A549 (cell line): ENCODE results near the gene PI16. TPM values are rescaled to one million over a fixed set of nuclear protein-coding genes. Genes with fewer than 3 reads are reported as not detected.

ENCODE experiments used
- ATAC-seq, 2 experiments: fragments of 200-7000 bp in 1 of 2; fragments of >200 bp in 1 of 2; cut with Nextera tagmentation in 1 of 2; cut with Tn5 transposase in 1 of 2; 3 replicates each; pipeline versions ENCODE4 v1.8.0 to v1.9.1; 2018 to 2020; ENCODE audit warnings: mild to moderate bottlenecking in 1 of 2, moderate library complexity in 1 of 2
- CTCF ChIA-PET: fragments of 300-600 bp; sonication (Branson Sonifier 250); formaldehyde crosslinking; extraction: SDS; loops from one replicate; lab custom pipeline; 2021; ENCODE audit warnings: antibody characterized with exemption, inconsistent platforms; lab: Yijun Ruan, JAX
- POLR2A ChIA-PET: fragments of 350-600 bp; formaldehyde crosslinking; extraction: SDS; loops from one replicate; lab custom pipeline; 2021; ENCODE audit warnings: antibody characterized with exemption, inconsistent platforms; lab: Yijun Ruan, JAX
- DNase-seq, 2 experiments: peaks; one replicate each; pipeline versions ENCODE4 v3.0.0 to v3.0.0-alpha.2; 2011 to 2016; ENCODE audit warnings: low read depth in 1 of 2, low spot score in 1 of 2
- FAIRE-seq: peaks from 2 replicates; lab custom pipeline; 2011; peaks lifted over from hg19 to GRCh38; lab: Jason Lieb, UNC
- H3K27ac ChIP-seq, 2 experiments: fragments of >200 bp; sonication (Bioruptor Twin); formaldehyde crosslinking; 3 replicates each; pipeline ENCODE4 v1.5.1; 2016 to 2017
- H3K4me1 ChIP-seq: fragments of >200 bp; sonication (Bioruptor Twin); formaldehyde crosslinking; 3 replicates; pipeline ENCODE4 v1.6.1; 2016
- H3K4me2 ChIP-seq: fragments of >200 bp; sonication (Bioruptor Twin); formaldehyde crosslinking; 3 replicates; pipeline ENCODE4 v1.6.1; 2016
- H3K4me3 ChIP-seq: fragments of >200 bp; sonication (Bioruptor Twin); formaldehyde crosslinking; 3 replicates; pipeline ENCODE4 v1.5.1; 2016
- H3K9me3 ChIP-seq: fragments of >200 bp; sonication (Bioruptor Twin); formaldehyde crosslinking; 3 replicates; pipeline ENCODE4 v1.6.1; 2016
- BHLHE40 ChIP-seq: IDR thresholded peaks from 2 replicates; pipeline ENCODE4 v1.6.1; 2012; ENCODE audit warnings: low read depth, low read length, inconsistent platforms
- CBX8 ChIP-seq: fragments of 200-600 bp; sonication (generic); IDR thresholded peaks from 2 replicates; pipeline ENCODE4 v1.6.1; 2016
- CEBPB ChIP-seq, 2 experiments: fragments of >200 bp in 1 of 2; sonication (Bioruptor Twin) in 1 of 2; formaldehyde crosslinking in 1 of 2; IDR thresholded peaks; 2 replicates each; pipeline ENCODE4 v1.6.1; 2012 to 2016
- CHD2 ChIP-seq: fragments of 150-350 bp; IDR thresholded peaks from 2 replicates; pipeline ENCODE4 v1.6.1; 2014; ENCODE audit warnings: low read length; ENCODE audit not compliant: partially characterized antibody
- EHMT2 ChIP-seq: fragments of 200-600 bp; sonication (generic); IDR thresholded peaks from 2 replicates; pipeline ENCODE4 v1.6.1; 2016; ENCODE audit warnings: antibody characterized with exemption, low read depth, mild to moderate bottlenecking, moderate library complexity
- EP300 ChIP-seq, 2 experiments: fragments of >200 bp; sonication (Bioruptor Twin); formaldehyde crosslinking; IDR thresholded peaks; 2 replicates in 1 of 2; 3 replicates in 1 of 2; pipeline ENCODE4 v1.6.1; 2016 to 2017
- ESRRA ChIP-seq: fragments of 150-350 bp; IDR thresholded peaks from 2 replicates; pipeline ENCODE4 v1.6.1; 2014; ENCODE audit warnings: mild to moderate bottlenecking, low read length, borderline replicate concordance
- FOSB ChIP-seq: fragments of 250-450 bp; sonication (Bioruptor Pico); IDR thresholded peaks from 2 replicates; pipeline ENCODE4 v1.5.0; 2020; ENCODE audit warnings: mild to moderate bottlenecking, moderate library complexity
- FOXS1 ChIP-seq: fragments of 250-450 bp; sonication (Bioruptor Pico); IDR thresholded peaks from 2 replicates; pipeline ENCODE4 v1.5.0; 2020; ENCODE audit warnings: mild to moderate bottlenecking, moderate library complexity
- HDAC2 ChIP-seq: fragments of 200-600 bp; sonication (generic); IDR thresholded peaks from 2 replicates; pipeline ENCODE4 v1.6.1; 2016
- HES2 ChIP-seq: fragments of >200 bp; sonication (Bioruptor Twin); formaldehyde crosslinking; IDR thresholded peaks from 2 replicates; pipeline ENCODE4 v1.6.1; 2016
- HOXB13 ChIP-seq: fragments of 250-450 bp; sonication (Bioruptor Pico); IDR thresholded peaks from 2 replicates; pipeline ENCODE4 v1.5.0; 2020; ENCODE audit warnings: low read depth, mild to moderate bottlenecking, moderate library complexity
- JUN ChIP-seq, 2 experiments: fragments of >200 bp; sonication (Bioruptor Twin); formaldehyde crosslinking; IDR thresholded peaks; 2 replicates in 1 of 2; 3 replicates in 1 of 2; pipeline ENCODE4 v1.6.1; 2016 to 2017
- KDM1A ChIP-seq: fragments of 200-600 bp; sonication (generic); IDR thresholded peaks from 2 replicates; pipeline ENCODE4 v1.6.1; 2016; ENCODE audit warnings: low read depth, mild to moderate bottlenecking
- KDM5A ChIP-seq: fragments of 200-600 bp; sonication (generic); IDR thresholded peaks from 2 replicates; pipeline ENCODE4 v1.6.1; 2016; ENCODE audit warnings: antibody characterized with exemption, mild to moderate bottlenecking
- MAFK ChIP-seq: fragments of 450-650 bp; IDR thresholded peaks from 2 replicates; pipeline ENCODE4 v1.6.1; 2014; ENCODE audit not compliant: partially characterized antibody
- NFE2L2 ChIP-seq: fragments of 150-350 bp; conservative IDR thresholded peaks from 2 replicates; pipeline ENCODE4 v1.6.1; 2014; ENCODE audit warnings: low read length
- PHF8 ChIP-seq: fragments of 200-600 bp; sonication (generic); IDR thresholded peaks from 2 replicates; pipeline ENCODE4 v1.6.1; 2016; ENCODE audit warnings: low read depth, mild to moderate bottlenecking, antibody characterized with exemption, moderate library complexity, borderline replicate concordance
- POLR2A ChIP-seq: IDR thresholded peaks from 2 replicates; pipeline ENCODE4 v1.6.1; 2012; ENCODE audit warnings: mild to moderate bottlenecking, low read length
- RCOR1 ChIP-seq: fragments of 150-350 bp; IDR thresholded peaks from 2 replicates; pipeline ENCODE4 v1.6.1; 2014; ENCODE audit warnings: antibody characterized with exemption, low read length, low read depth
- RFX5 ChIP-seq: fragments of 450-650 bp; IDR thresholded peaks from 2 replicates; pipeline ENCODE4 v1.7.1; 2014; ENCODE audit warnings: antibody characterized with exemption, mild to moderate bottlenecking, moderate library complexity
- SMC3 ChIP-seq: fragments of >200 bp; sonication (Bioruptor Twin); formaldehyde crosslinking; IDR thresholded peaks from 3 replicates; pipeline ENCODE4 v1.6.1; 2018; ENCODE audit warnings: inconsistent platforms
- TFCP2L1 ChIP-seq: fragments of 250-450 bp; sonication (Bioruptor Pico); IDR thresholded peaks from 2 replicates; pipeline ENCODE4 v1.5.0; 2021; ENCODE audit warnings: mild to moderate bottlenecking
- TP53 ChIP-seq: fragments of 250-450 bp; sonication (Bioruptor Pico); IDR thresholded peaks from 2 replicates; pipeline ENCODE4 v1.5.0; 2021; ENCODE audit warnings: mild to moderate bottlenecking, moderate library complexity
- ZC3H11A ChIP-seq: fragments of 450-650 bp; IDR thresholded peaks from 2 replicates; pipeline ENCODE4 v1.6.1; 2014; ENCODE audit warnings: antibody characterized with exemption, mild to moderate bottlenecking
- WGBS: methylation state at CpG from one replicate; pipeline ENCODE4 v1.1.6; 2017; ENCODE audit errors: missing lambda C conversion rate; 5-methylcytosine and 5-hydroxymethylcytosine counted together
- polyA plus RNA-seq, 4 experiments: library from polyadenylated mRNA; depleted of rRNA in 3 of 4; stranded (reverse); fragments of >200 nt; fragmentation: RNase III in 1 of 4; extraction: RNeasy Plus Mini Kit Qiagen cat#74134 plus additional on column Dnase treatment in 1 of 4; gene quantifications; 2 replicates in 3 of 4; 3 replicates in 1 of 4; pipeline ENCODE4 v1.2.3, GENCODE V29; 2011 to 2017
- TF ChIP-seq, protein P1 (sequence below): fragments of 200-600 bp; sonication (generic); IDR thresholded peaks from 2 replicates; pipeline ENCODE4 v1.6.1; 2016; ENCODE audit warnings: antibody characterized with exemption, mild to moderate bottlenecking, moderate library complexity
- TF ChIP-seq, protein P2 (sequence below): fragments of 250-450 bp; sonication (Bioruptor Pico); IDR thresholded peaks from 2 replicates; pipeline ENCODE4 v1.5.0; 2020; ENCODE audit warnings: low read depth, mild to moderate bottlenecking, moderate library complexity
- TF ChIP-seq, protein P3 (sequence below): fragments of >200 bp; sonication (Bioruptor Twin); formaldehyde crosslinking; IDR thresholded peaks from 3 replicates; pipeline ENCODE4 v1.5.1; 2016
- TF ChIP-seq, protein P4 (sequence below): IDR thresholded peaks from 2 replicates; pipeline ENCODE4 v1.6.1; 2012; ENCODE audit warnings: low read depth, borderline replicate concordance

Gene PI16
- polyA plus RNA-seq, 2 of the 4 experiments (the other 2 are of a cell fraction): not detected

DNA sequence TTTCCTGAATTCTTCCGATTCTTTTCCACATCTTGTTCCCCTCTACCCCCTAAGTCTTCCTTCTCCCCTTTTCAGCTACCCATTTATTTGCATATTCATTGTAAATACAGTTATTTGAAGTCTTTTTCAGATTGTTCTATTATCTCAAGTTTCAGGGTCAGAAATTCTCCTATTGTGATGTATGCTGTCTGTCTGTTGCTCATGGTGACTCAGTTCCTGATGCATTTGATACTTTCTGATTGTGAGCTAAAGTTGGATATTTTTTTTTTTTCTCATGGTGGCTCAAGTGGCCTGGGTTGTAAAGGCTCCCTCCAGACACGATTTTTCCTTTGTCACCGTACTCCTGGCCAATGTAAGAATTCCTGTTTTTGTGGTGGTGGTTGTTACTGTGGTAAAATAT, 4.9 kb upstream of the PI16 start:
- FAIRE-seq (no peak), DNase-seq (no peak), ATAC-seq (no peak)
- no peaks in the 10 kb centered on the region for H3K4me1 ChIP-seq
- H3K4me2 ChIP-seq: no peak overlapping the region
- no peak overlapping the region for H3K4me3 ChIP-seq
- WGBS: 61% methylated on average over 3 of the region's 3 CpGs
- no peak for TF ChIP-seq EP300 (IDR thresholded peaks at IDR 0.05)
- no peak for TF ChIP-seq HES2
- TF ChIP-seq KDM1A: no peak
- TF ChIP-seq, protein P1, sequence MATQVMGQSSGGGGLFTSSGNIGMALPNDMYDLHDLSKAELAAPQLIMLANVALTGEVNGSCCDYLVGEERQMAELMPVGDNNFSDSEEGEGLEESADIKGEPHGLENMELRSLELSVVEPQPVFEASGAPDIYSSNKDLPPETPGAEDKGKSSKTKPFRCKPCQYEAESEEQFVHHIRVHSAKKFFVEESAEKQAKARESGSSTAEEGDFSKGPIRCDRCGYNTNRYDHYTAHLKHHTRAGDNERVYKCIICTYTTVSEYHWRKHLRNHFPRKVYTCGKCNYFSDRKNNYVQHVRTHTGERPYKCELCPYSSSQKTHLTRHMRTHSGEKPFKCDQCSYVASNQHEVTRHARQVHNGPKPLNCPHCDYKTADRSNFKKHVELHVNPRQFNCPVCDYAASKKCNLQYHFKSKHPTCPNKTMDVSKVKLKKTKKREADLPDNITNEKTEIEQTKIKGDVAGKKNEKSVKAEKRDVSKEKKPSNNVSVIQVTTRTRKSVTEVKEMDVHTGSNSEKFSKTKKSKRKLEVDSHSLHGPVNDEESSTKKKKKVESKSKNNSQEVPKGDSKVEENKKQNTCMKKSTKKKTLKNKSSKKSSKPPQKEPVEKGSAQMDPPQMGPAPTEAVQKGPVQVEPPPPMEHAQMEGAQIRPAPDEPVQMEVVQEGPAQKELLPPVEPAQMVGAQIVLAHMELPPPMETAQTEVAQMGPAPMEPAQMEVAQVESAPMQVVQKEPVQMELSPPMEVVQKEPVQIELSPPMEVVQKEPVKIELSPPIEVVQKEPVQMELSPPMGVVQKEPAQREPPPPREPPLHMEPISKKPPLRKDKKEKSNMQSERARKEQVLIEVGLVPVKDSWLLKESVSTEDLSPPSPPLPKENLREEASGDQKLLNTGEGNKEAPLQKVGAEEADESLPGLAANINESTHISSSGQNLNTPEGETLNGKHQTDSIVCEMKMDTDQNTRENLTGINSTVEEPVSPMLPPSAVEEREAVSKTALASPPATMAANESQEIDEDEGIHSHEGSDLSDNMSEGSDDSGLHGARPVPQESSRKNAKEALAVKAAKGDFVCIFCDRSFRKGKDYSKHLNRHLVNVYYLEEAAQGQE: no peak
- TF ChIP-seq NFE2L2: no peak
- TF ChIP-seq FOSB (CRISPR knock-in tag): no peak
- TF ChIP-seq BHLHE40: no peak
- TF ChIP-seq CBX8: no peak
- no peak for TF ChIP-seq SMC3
- no peak for TF ChIP-seq CHD2
- no peak for TF ChIP-seq TFCP2L1
- no peak for TF ChIP-seq KDM5A
- no peak for TF ChIP-seq TP53
- no peaks in the 10 kb centered on the region for H3K9me3 ChIP-seq
- ChIA-PET POLR2A (no interaction called here), CTCF (interaction anchor here (0.7 kb wide), 1 partner anchor 31 kb away, joined by 3 read pairs; no protein-coding TSS in a partner anchor)
- H3K27ac ChIP-seq: no peak overlapping the region

GRCh38 chr6:36953931-36954261, 642 bp upstream of the PI16 start:
- ATAC-seq (no peak), DNase-seq (no peak), FAIRE-seq (no peak)
- Histone ChIP-seq H3K4me2 (no peak overlapping the region), H3K4me3 (no peak overlapping the region), H3K27ac (no peak overlapping the region), H3K9me3 (no peaks in the 10 kb centered on the region), H3K4me1 (no peaks in the 10 kb centered on the region)
- no peak for TF ChIP-seq JUN (IDR thresholded peaks at IDR 0.05)
- no peak for TF ChIP-seq PHF8
- TF ChIP-seq HOXB13 (CRISPR knock-in tag): no peak
- no peak for TF ChIP-seq RCOR1
- TF ChIP-seq, protein P2, sequence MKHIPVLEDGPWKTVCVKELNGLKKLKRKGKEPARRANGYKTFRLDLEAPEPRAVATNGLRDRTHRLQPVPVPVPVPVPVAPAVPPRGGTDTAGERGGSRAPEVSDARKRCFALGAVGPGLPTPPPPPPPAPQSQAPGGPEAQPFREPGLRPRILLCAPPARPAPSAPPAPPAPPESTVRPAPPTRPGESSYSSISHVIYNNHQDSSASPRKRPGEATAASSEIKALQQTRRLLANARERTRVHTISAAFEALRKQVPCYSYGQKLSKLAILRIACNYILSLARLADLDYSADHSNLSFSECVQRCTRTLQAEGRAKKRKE (CRISPR knock-in tag): no peak
- TF ChIP-seq RFX5: no peak
- no peak for TF ChIP-seq POLR2A
- TF ChIP-seq HES2: no peak
- TF ChIP-seq, protein P3, sequence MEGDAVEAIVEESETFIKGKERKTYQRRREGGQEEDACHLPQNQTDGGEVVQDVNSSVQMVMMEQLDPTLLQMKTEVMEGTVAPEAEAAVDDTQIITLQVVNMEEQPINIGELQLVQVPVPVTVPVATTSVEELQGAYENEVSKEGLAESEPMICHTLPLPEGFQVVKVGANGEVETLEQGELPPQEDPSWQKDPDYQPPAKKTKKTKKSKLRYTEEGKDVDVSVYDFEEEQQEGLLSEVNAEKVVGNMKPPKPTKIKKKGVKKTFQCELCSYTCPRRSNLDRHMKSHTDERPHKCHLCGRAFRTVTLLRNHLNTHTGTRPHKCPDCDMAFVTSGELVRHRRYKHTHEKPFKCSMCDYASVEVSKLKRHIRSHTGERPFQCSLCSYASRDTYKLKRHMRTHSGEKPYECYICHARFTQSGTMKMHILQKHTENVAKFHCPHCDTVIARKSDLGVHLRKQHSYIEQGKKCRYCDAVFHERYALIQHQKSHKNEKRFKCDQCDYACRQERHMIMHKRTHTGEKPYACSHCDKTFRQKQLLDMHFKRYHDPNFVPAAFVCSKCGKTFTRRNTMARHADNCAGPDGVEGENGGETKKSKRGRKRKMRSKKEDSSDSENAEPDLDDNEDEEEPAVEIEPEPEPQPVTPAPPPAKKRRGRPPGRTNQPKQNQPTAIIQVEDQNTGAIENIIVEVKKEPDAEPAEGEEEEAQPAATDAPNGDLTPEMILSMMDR: no peak
- TF ChIP-seq, protein P4, sequence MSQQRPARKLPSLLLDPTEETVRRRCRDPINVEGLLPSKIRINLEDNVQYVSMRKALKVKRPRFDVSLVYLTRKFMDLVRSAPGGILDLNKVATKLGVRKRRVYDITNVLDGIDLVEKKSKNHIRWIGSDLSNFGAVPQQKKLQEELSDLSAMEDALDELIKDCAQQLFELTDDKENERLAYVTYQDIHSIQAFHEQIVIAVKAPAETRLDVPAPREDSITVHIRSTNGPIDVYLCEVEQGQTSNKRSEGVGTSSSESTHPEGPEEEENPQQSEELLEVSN: no peak
- TF ChIP-seq FOXS1 (CRISPR knock-in tag): no peak
- no peak for TF ChIP-seq CEBPB (IDR thresholded peaks at IDR 0.05)
- no peak for TF ChIP-seq BHLHE40
- no peak for TF ChIP-seq MAFK
- no peak for TF ChIP-seq CHD2
- TF ChIP-seq NFE2L2: no peak
- no peak for TF ChIP-seq ZC3H11A
- no peak for TF ChIP-seq HDAC2
- no peak for TF ChIP-seq ESRRA
- TF ChIP-seq EHMT2: no peak
- ChIA-PET POLR2A (no interaction called here), CTCF (interaction anchor here (0.6 to 3.0 kb wide), 6 partner anchors 17 to 172 kb away, joined by 3 to 6 read pairs (median 3); partner anchors contain the start of gene C6orf89)
- WGBS: 100% methylated on average over 1 of the region's 1 CpG
